Upper lobe of left lung (tissue), 4 donors: ENCODE measurements around the gene ATP11A.

Experiments used
- POLR2AphosphoS5 ChIP-seq, 2 donors: sonication (generic); formaldehyde crosslinking; IDR thresholded peaks; one replicate each; pipeline ENCODE4 v1.5.1; 2017; ENCODE audit warnings: antibody characterized with exemption in 2 of 2
- TF ChIP-seq, protein P1 (sequence below), 6 experiments: fragments of 450-650 bp in 4 of 6; fragments of 200-600 bp in 2 of 6; sonication (generic) in 2 of 6; IDR thresholded peaks; one replicate each; pipeline ENCODE4 v1.5.1; 2016 to 2019; ENCODE audit warnings: antibody characterized with exemption in 6 of 6

DNA sequence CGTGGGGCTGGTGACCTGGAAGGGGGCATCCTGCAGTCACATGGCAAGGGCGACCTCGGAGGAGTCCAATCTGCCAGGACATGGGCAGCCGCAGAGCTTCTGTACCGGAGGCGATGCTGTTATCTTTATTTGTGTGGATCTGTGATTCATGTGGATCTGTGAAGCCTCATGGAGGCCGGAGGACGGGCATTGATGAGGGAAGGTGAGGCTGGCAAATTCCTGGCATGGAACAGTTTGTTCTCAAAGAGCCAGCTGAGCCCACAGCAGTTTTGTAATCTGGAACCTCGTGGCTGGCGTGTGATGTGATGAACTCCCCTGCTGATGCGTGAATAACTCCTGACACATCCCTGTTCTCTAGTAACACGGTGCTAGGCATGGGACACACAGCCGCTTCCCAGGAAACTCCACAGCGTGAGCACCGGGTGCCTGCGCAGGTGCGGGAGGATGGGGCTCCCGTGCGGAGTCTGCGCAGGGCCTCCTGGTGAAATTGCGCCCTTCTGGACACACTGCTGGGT lies 40.4 kb downstream of the ATP11A start:
- TF ChIP-seq, protein P1, sequence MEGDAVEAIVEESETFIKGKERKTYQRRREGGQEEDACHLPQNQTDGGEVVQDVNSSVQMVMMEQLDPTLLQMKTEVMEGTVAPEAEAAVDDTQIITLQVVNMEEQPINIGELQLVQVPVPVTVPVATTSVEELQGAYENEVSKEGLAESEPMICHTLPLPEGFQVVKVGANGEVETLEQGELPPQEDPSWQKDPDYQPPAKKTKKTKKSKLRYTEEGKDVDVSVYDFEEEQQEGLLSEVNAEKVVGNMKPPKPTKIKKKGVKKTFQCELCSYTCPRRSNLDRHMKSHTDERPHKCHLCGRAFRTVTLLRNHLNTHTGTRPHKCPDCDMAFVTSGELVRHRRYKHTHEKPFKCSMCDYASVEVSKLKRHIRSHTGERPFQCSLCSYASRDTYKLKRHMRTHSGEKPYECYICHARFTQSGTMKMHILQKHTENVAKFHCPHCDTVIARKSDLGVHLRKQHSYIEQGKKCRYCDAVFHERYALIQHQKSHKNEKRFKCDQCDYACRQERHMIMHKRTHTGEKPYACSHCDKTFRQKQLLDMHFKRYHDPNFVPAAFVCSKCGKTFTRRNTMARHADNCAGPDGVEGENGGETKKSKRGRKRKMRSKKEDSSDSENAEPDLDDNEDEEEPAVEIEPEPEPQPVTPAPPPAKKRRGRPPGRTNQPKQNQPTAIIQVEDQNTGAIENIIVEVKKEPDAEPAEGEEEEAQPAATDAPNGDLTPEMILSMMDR (IDR thresholded peaks at IDR 0.05), result no peak
- no peak for TF ChIP-seq POLR2AphosphoS5 (IDR thresholded peaks at IDR 0.05)
